Activated CD4-positive, CD25-positive, alpha-beta regulatory T cell treated with anti-CD3 and anti-CD28 coated beads, Interleukin-2, amount 50 U/mL, for 72 hours (primary cell): Measurements from ENCODE around the gene TLCD4.
"Not testable (repeated sequence)": the region's sequence is repeated elsewhere in the genome, so short reads cannot be mapped to it uniquely, and the experiment has no call there.

Experiments used
- DNase-seq: peaks from one replicate; pipeline ENCODE4 v3.0.0; 2021

Gene TLCD4

GRCh38 chr1:95117207-95118066, at the start of gene TLCD4:
Gene TLCD4, plus strand, starts transcription at chr1:95117355. Its CDS starts 26,547 bp downstream, at chr1:95143902.
- peak; percentile 40 for DNase-seq

DNA sequence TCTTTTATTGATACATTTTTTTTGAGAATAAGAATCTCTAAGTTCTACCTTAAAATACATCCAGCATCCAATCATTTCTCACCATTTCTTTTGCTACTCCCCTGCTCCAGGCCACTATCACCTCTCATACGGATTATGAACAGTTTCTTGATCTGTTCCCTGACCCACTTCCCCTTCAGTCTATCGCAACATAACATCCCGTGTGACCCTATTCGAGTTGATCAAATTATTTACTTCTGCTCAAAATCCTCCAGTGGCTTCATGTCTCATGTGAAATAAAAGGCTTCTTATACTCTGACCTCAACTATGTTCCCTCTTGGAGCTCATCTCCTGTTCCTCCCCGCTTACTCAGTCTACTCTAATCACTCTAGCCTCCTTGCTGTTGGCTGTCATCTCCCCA, 49.6 kb upstream of the TLCD4 start:
- DNase-seq = no peak

DNA sequence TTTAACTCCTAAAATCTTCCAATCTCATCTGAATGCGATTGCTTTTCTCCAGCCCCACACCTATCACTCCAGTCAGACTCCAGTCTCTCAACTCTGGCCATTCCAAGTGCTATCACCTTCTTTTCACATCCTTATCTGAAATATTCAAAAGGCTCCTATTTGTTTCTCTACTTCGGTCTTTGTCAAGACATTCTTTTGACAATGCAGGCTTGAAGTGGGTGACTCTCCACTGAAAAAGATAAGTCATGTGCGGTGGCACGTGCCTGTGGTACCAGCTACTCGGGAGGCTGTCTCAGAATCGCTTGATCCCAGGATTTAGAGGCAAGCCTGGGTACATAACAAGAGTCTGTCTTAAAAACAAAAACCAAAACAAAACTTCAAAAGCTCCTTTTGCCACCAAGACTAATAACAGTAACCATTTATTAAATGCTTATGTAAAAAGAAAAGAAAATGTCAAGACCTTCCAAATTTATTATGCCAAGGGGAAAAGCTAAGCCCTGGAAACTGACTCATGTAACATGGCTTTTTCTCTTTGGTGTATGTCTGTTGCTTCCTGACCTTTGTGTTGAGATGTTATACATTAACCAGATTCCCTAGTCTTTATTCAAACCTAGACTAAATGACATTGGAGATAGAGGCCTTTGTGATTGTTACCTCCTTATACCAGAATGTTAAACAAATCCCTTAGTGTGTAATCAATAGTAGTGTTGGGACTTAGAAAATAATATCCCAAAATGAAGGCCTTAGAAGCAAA, 48.0 kb upstream of the TLCD4 start:
- no peak for DNase-seq

GRCh38 chr1:95069710-95070093, 47.5 kb upstream of the TLCD4 start:
- DNase-seq = no peak

DNA sequence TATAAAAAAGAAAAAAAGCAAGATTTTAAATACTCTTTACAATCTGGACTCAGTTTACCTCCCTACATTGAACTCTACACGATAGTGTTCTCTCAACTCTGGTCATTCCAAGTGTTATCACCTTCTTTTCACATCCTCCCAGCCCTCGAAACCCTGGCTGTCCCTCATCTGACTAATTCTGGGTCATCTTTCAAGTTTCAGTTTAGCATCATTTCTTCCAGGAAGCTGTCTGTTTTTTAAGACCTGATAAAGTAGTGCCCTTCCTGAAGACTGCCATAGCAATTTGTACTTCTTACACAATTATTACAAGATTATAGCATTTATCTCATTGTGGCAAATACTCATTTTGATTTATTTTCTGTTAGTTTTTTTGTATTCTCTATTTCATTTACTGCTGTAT, 45.6 kb upstream of the TLCD4 start:
- DNase-seq = no peak

DNA sequence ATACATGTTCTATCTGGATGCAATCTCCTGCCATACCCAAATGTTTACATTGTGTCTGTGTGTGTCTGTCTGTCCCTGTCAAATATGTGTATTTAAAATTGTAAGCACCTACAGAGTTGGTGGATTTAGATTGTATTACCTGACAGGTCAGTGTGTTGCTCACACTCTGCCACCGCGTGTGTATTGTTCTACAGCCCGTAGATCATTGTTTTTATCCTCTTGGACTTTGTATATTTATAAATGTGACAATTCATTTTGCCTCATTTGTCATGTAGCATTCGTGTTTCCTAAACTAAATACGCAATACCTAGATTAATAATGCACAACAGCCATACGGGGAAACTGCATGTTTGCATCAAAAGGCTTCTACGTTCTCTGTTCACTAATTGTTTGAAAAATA, 45.0 kb upstream of the TLCD4 start:
- no peak for DNase-seq

GRCh38 chr1:95072532-95073419, 44.4 kb upstream of the TLCD4 start, which contains the start of gene ALG14:
Gene ALG14, minus strand, starts transcription at chr1:95072951. Its CDS starts 53 bp downstream, at chr1:95072898.
- peak; percentile 88 for DNase-seq

DNA sequence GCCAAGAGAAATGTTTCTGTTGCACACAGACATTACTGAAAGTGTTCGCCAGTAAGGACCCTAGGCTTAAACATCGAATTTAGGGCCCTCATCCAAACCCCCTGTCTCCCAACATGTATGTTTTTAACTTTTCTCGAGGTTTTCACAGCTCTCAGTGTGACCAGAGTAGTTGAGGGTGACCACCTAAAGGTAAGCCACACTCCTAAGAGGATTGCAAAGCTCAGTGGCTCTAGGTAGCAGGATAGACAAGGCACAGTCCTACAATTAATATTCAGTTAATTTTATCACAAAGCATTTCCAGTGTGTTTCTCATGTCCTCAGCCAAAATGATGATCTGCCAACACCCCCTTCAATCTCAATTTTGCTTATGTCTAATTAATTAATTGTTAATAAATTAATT, 43.7 kb upstream of the TLCD4 start:
- no peak for DNase-seq

- DNase-seq = no peak
Measured at GRCh38 chr1:95076034-95076433, 41.1 kb upstream of the TLCD4 start.

DNA sequence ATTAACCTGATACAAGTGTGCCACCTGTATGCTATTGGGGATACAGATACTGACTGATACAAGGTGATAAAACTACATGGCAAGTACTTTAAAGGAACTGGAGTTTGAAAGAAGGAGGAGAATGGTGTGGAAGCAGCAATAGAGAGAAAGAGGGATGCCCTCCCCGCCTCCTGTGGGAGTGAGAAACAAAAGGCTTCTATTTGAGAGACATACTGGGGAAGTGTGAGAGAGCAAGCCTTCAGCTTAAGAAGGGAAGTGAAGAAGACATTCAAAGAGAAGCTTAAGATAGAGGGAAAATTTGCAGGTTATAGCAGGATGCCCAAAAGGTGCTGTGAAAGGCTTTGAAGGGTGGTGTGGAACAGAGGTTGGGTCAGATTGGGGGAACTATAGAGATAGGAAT, 36.7 kb upstream of the TLCD4 start:
- DNase-seq = no peak

DNA sequence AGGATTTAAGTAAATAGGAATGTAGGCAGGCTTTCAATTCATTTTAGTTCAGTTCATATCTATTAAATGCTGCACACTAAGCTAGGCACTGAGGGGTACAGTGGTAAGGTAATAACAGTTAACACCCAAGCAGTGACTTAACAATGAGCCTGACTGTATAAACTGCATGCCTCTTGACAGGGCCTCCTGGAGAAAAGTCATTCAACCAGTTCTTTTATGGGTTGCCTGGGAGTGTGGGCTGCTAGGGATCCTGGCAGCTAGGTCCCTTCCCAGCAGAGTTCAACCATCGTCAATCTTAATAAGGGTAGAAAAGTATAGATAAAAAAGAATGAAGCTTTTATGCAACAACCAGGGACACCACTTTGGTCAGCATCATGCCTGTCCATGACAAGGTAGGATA, 36.3 kb upstream of the TLCD4 start:
- DNase-seq = no peak

DNA sequence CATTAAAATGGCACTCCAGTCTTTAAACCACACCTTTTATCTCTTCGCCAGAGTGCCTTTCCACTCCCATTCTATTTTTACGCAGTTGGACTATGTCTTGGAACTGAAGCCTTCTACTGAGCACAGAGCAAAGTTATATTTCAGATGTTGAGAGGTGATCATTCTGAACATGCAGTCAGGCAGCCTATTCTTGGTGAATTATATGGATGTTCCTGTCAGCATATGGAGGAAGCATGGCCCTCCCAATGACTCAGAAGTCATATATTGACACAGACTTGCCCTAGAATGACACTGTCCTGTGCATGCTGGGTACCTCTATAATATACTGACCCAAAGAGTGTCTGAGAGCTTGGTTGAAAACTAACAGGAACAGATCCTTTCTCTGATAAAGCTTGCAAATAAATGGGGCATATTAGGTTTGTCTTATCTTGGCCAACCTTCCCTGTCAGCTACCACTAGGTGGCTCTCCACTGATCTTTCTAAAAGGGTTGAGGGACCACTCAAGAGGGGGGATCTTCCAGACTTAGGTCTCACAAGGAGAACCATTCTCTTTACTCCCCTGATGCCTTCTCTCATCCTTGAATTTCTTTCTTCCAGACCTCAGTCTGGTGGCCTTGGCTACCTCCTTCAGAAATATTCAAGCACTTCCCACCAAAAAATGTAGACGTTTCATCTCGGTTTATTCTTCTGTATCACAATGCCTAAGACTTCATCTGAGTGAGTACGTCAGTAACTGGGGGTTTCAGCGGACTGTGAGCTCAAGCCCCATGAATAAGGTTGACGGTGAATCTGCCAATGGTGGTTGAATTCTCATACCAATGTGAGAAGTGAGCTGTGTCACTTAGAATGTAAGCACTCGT, 32.6 kb upstream of the TLCD4 start:
- no peak for DNase-seq

GRCh38 chr1:95085376-95085775, 31.8 kb upstream of the TLCD4 start:
- no peak for DNase-seq

DNA sequence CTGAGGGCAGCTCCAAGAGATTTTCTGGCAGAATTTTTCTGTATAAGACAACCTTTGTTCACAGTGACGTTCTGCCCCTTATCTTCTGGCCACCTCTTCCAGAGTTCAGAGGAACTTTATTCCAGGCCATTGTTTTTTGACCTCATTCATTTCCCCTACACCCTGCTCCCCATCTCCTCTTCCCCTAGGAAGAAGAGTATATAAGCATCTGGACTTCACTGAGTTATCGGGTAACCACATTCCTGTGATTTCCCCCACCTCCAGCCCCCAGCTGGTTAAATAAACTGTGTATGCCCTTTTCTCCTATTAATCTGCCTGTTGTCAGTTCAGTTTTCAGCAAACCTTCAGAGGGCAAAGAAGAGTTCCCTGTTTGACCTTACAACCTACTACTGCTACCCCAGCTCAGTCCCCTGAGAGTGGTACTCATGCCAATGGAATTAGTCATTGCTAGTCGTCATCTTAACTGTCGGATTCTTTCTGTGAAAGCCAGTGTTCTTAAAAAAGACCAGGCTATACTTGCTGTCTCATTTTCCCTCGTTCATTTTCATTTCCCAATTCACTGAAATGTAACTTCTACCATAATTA, 30.1 kb upstream of the TLCD4 start:
- no peak for DNase-seq

- DNase-seq = no peak
Measured at GRCh38 chr1:95088303-95088702, 28.9 kb upstream of the TLCD4 start.

DNA sequence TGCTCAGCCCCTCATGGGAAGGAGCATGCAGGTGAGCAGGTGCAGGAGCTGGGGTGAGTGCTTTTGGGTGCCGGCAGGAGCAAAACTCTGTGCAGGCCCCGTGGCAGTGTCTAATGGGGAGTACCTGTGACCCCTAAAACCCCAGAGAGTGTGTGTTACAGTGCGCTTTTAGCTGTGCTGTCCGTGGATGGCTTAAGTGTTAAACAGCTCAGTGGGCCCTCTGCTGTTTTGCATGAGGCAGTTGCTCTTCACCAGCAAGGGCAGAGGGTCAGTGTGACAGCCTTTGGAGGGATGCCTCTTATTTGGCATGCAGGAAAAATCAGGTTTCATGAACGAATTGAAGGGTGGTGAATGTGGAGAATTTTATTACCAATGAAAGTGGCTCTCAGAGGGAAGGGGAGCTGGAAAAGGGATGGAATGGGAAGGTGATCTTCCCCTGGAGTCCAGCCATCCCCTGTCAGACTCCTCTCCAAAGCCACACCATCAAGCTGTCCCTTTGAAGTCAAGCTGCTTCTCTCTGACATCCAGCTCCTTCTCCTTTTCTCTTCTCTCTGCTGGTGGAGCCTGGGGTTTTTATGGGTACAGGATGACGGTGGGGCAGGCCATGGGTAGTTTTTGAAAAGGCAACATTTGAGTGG, 27.4 kb upstream of the TLCD4 start:
- DNase-seq = no peak

- DNase-seq = not testable (repeated sequence)
Measured at GRCh38 chr1:95091290-95091689, 25.9 kb upstream of the TLCD4 start.

- DNase-seq = not testable (repeated sequence)
Measured at GRCh38 chr1:95092891-95093290, 24.3 kb upstream of the TLCD4 start.

GRCh38 chr1:95093296-95093695, 23.9 kb upstream of the TLCD4 start:
- no peak for DNase-seq

DNA sequence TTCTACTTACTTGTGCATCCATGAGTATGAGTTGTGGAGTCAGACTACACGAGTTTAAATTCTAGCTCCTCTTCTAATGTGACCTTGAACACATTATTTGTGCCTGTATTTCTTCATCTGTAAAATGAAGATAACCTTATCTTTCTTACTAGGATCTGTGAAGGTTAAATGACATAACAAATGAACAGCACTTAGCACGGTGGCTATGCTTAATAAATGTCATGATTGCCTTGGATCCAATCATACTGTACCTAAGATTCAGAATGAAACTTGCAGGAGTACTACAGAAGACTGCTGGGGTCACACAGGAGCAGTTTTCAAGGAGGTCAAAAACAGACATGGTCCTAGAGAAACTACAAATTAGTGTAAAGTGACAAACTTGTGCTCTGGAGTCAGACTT, 22.2 kb upstream of the TLCD4 start:
- no peak for DNase-seq

DNA sequence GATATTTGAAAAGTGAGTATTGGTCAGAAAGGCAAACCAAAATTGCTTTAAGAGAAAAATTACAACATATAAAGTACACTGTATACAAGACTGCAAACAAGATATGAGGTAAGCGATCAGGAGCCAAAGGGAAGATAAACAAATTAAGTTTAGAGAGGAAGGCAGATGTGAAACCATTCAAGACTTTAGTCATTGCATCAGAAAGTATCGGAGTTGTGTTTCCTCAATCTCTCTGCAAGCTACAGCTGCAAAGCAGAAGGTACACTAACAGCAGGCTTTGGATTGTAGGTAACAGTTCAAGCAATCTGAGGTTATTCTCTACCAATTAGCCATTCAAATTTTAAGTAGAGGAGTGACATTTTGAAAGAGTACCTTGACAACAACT, 21.3 kb upstream of the TLCD4 start:
- no peak for DNase-seq
